Measurements from ENCODE around the gene RASA3.

DNA sequence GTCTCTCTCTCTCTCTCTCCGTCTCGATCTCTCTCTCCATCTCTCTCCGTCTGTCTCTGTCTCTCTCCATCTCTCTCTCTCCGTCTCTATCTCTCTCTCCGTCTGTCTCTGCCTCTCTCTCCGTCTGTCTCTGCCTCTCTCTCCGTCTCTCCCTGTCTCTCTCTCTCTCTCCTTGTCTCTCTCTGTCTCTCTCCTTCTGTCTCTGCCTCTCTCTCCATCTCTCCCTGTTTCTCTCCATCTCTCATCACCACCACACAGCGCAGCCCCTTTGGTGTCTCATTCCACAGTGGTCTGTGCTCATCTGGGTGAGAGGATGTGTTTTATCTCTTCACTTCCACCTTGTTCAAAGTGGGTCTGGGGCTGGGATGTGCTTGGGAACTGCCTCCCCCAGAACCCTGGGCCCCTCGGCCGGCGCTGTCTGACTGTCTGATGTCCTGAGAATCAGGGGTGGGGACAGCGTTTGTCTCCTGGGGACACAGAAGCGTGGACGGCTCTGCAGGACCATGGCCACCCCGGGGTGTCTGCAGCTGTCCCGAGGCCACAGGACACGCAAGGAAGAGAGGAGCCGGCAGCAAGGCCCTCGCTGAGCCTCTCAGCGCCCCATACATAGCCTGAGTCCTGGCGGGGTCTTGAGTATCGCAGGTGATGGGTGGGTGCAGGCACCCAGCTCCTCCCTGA lies 118.3 kb downstream of the RASA3 start:
- TF ChIP-seq POLR2A (IDR thresholded peaks at IDR 0.05; ENCODE audit: low read depth) (no peak), EP300 (IDR thresholded peaks at IDR 0.05) (no peak)

Measured in esophagus muscularis mucosa (tissue), 2 donors.